ENCODE measurements around the gene NGDN. TPM values are rescaled to one million over a fixed set of nuclear protein-coding genes. Genes with fewer than 3 reads are reported as not detected.
A peak's percentile ranks its signal among the peaks of the same experiment; 100 is the strongest.

NGDN gene
- total RNA-seq, 1 donor from 2014 or later: 20.4 TPM

DNA sequence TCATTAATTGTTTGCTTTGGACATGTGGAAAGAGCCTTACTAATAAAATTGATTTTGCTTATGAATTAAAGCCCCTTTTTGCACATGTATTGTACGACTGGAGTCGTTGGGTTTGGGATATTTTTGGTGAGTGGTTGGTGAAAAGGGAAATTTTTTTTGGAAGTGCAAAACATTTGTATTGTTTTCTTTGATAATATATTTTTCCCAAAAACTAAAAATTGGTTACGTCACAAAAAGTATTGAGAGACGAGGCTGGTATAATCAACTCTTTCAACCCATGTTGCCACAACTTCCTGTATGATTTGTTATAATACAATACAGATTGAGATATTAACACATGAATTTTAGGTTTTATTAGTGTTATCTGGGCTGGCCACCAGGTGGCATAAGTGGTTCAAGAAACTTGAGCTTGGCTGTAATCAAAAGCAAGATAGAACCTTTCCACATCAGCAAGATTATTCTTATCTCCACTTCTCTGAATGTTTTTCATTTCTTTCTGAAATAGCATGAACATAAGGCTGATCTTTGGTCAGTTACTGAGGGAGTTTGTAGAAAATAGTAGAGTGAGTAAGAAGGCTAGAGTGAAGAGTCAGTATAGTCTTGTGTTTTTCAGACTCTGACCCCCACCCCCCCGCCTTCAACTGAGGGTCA, 8.7 kb downstream of the NGDN start:
- ATAC-seq: peak; percentile 57

DNA sequence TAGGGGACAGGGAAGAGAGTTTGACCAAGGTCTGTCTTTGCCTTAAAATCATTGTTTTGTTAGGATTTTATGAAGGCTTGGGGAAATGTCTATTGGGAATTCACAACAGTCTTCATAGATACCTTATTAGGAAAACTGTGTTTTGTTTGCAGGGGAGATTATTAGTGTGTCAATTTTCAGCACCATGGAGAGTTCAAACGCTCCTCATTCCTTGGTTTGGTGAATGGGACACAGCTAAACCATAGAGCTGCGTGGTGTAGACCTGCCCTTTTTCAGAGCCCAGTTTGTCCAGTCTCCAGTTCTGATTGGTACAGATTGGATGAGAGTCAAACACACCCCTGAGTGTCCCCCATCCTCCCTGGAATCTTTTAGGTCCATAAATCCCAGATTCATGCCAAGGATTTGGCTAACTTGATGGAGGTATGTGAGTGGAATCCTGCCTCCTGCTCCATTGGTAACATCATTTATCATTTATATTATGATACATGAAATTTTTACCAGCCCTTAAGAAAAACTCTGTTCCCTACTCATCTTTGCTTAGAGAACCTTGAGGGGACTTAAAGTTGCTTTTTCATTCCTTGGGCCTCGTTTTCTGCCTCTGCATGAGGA, 12.0 kb downstream of the NGDN start:
- ATAC-seq: no peak

DNA sequence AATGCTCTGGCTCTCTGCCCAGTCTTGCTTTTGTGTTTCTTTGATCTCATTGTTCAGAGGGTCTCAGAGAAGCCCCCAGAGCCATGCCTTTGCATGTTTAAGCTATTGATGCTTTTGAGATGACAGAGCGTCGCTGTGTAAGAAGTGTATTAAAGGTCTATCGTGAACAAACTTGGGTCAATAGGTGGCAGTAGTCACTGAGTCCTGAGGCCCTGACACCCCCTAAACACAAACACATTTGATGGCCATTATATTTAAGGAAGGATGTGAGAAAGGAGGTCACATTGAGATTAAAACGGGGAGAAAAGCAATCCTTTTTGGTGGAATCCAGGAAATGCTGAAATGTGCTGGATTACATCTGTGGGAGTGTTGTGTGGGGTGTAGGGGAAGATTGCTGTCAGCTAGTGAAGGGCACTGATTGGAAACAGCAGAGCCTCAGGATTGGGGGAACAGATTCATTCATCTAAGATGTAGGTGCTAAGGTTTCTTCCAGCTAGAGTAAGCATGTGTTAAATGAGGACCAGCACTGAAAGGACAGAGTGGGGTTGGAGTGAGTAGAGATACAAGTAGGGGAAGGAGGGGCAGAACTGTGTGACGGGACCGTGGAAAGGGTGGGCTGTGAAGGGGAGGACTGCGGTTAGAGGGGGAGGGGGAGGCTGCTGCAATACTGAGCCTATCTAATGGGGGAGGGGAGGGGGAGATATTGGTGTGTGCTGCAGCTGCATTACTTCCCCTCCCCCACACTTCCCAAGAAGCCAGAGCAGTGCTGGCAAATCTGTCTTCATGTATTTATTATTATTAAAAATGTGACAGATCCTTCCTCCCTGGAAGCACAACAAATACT, 12.7 kb downstream of the NGDN start:
- ATAC-seq: no peak

- ATAC-seq: no peak
Observed at GRCh38 chr14:23482823-23483148, 13.3 kb downstream of the NGDN start.

DNA sequence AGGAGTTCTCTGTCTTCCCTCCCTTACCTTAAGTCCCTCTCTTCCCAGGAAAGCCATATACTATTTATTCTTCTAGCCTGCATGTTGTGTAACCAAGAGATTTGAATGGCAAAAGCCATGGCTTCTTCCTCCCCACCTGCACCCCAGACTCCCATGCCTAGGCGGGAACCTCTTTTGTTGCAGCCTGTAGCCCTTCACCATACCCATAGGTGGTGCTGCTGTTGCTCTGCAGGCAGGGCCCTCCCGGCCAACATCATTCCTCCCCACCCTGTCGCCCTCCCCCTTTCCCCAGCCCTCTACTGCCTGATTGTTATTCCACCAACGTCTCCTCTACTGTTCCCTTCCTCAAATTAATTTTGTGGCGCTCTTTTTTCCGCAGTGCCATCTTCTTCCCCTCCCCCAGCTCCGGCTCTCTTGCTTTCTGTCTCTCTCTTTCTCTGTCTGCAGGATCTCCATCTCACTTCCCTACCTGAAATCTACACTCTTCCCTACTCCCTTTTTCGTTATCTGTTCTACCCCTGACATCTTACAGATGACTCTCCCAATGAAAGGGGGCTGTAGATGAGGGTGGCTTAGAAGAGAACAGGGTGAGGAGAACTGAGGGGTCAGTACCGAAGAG, 13.8 kb downstream of the NGDN start:
- ATAC-seq: no peak

DNA sequence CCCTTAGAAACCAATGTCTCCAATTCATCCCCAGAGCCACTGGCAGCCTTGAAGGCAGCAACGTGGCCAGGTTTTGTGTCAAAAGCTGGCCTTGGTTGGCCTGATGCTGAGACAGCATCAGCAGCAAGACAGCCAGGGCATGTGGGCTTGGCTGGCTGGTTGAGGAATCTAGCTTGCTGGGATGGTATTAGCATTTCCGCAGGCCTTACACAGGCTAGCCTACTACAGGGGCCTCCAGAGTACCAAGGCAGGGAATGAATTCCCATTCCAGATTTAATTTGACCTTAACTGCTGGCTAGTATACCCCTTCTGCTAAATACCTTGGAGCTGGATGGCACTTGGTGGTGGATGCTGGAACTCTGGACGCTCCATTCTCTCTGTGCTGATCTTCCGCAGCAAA, 15.8 kb downstream of the NGDN start:
- no peak for ATAC-seq

DNA sequence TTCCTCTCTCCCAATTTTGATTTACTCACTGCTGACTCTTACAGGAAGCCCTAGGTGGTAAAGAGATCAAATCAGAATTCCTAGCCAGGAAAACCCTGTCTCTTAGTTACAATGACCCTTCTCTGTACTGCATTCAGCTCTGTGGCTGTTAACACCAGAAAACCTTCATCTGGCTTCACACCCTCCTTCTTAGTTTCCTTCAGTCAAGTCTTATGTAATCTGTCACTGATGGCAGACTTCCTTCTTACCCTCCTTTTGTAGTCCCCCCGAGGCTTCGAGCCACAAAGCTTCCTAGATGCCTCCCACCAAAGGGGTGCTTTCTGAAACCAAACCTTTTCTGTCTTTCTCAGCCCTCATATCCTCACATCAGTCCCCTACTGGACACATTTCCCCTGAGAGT, 16.5 kb downstream of the NGDN start:
- no peak for ATAC-seq

GRCh38 chr14:23487216-23487615, 17.7 kb downstream of the NGDN start:
- ATAC-seq: no peak

GRCh38 chr14:23492618-23493272, 23.2 kb downstream of the NGDN start:
- no peak for ATAC-seq

DNA sequence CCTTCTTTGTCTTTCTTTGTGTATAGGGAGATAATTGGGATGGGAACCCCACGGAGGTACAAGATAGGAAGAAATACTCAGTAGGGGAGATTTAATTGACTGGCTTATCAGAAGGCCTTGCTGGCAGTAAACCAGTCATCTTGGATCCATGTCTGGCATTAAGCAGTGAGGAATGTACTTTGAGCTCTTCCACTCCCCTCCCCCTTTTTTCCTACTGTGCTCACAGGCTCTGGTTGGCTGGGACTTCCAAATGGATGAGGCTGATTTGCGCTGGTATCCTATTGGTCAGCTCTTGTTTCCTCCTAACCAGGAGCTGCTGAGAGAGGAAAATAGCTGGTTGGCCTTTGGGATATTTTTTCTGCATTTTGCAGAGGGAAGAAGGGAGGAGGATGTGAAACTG, 24.7 kb downstream of the NGDN start:
- no peak for ATAC-seq

- no peak for ATAC-seq
Observed at GRCh38 chr14:23512156-23512555, 42.7 kb downstream of the NGDN start.

GRCh38 chr14:23513005-23513817, 43.7 kb downstream of the NGDN start:
- peak; percentile 35 for ATAC-seq

DNA sequence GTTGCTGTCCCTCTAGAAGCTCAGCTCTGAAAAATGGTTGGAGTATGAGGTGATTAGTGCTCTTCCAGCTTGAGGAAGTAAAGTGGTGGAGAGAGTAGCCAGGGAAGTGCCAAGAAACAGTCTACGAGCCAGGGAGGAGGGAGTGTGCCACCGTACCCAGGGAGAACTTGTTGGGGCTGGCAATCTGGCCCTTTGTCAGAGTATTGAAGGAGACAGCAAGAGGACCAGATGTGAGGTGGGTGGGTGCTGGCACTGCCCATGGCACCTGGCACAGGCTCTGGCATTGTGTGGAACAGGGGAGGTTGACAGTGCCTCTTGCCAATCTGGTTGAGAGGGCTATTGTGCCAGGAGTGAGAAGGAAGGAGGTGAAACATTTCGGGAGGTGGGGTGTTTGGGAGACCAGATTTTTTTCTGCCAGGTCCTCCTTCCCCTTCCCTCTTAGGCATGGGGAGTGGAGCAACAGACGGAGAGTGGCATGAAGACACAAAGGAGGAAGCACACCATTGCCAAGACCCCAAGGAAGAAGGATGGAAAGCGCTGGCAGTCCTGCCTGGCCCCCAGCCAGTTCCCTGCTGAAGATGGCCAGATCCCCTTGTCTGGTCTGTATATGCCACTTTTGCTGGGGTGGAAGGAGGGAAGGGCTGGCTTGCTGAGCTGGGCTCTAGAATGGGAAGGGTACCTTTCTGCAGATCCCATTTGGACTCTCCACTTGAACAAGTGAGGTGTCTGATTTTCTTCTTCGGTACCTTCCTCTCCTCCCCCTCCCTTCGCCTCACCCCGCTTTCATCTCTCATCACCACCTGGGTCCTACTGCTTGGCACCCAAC, 44.5 kb downstream of the NGDN start:
- ATAC-seq: peak; percentile 54

DNA sequence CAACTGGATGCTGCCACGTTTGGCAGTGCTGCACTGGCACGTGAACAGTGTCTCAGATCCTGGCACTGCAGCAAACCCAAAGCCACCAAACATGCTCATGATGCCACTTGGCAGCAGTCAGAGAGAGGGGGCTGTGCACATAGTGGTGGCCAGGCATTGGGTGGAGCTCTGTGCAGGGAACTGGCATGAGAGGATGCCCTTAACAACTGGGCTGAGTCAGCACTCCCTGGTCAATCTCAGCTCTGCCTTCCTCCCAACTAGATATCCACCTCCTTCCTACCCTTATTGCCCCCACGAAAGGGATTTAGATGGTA, 45.1 kb downstream of the NGDN start:
- no peak for ATAC-seq

- no peak for ATAC-seq
Observed at GRCh38 chr14:23517650-23518326, 48.3 kb downstream of the NGDN start.

DNA sequence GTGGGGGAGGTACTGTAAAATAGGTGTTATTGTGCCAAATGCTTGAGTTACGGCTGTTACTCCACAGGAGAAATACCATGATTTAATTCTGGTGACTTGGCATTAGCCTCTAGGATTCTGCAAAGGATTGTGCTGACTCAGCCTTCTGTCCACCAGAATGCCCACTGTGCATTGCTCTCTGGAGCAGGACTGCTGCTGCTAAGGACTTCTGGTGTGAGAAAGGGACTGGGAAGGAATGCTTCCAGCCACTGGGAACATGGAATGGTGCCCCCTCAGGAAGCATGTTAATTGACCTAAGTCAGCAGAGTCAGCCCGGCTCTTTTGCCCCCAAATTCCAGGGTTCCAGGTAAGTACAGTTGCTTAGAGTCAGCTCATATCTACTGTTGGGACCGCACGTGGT, 49.2 kb downstream of the NGDN start:
- ATAC-seq: no peak

GRCh38 chr14:23520899-23521533, 51.5 kb downstream of the NGDN start:
- no peak for ATAC-seq

DNA sequence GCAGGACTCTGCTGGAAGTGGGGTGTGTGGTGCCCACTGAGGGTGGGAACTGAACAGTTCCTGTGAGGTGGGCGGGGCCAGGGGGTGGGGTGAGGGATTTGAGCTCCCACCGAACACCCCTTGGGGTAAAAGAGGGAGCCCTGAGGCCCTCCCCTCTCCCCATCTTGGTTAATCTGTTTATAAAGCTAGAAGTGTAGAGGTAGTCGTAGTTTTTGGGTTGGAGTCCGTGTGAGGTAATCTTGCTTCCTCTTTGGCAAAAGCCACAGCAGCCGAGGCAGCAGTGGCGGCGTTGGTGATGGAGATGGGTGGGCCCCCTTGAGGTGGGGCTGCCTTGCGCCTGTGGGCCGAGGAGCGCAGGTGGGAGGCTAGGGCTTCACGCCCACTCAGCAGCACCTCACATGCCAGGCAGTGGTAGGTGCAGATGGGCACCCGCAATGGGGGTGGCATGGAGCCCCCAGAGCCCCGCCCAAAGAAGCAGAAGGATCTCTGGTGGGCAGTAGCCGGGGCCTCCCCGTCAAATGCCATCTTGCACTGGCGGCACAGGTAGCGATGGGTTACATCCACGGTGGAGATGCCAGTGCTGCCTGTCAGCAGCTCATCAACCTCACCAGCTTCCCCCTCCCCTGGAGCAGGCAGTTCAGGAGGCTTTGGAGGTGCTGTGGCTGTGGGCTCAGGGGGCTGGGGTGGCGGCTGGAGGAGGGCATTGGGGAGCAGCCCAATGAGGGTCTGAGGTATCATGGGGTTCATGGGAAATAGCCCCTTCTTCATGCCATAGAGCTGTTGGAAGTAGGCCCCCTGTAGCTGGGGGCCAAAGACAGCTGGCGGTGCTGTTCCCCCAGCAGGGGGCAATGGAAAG, 52.5 kb downstream of the NGDN start:
- ATAC-seq: no peak

DNA sequence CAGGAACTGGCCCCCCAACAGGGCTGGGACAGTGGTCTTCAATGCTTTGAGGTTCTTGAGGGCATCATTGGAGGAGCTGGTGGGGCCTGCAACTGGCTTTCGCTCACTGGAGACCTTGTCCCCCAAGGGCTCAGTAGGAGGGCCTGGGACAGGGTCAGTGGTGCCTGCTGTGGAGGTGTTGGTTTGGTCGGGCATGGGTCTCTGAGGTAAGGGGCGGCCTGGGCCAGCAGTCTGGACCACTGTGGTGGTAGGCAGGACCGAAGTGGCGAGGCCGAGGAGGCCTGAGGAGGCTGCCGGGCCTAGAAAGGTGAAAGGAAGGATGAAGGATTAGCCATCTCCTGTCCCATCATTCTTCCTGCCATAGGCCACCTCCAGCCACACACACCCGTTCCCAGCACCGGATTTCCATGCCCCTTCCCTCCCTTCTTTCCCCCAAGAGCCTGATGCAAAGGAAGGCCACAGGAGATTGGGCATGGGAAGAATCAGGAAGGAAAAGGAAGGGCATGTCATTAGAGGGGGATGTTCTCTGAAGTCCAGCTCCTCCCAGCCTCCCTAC, 53.2 kb downstream of the NGDN start:
- ATAC-seq: no peak

All from esophagus mucosa (tissue), 1 donor.